ENCODE measurements around the gene LRP3.

DNA sequence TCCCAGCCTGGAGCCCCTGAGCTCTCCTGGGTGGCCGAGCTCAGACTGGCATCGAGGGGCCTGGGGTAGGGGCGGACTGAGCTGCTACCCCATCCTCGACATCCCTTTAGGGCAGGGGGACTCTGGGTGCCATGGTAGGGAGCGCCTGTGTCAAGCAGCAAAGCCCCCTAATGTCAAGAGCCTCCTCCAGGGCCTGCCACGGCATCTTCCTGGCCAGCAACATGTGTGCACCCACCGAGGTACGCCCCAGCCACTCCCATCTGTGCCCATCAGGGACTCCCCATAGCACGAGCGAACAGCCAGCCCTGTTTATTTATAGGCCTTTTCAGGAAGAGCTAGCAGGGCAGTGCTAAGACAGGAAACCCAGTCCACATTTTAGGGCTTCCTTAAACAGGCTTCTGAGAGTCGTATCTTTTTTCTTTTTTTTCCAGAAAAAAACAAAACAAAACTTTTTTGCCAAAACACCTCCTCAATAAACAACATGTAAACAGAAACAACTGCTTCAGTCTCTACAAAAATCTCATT lies 14.3 kb downstream of the LRP3 start:
- no peak for TF ChIP-seq YY1 (IDR thresholded peaks at IDR 0.05; ENCODE audit: insufficient read depth, insufficient read length)
- no peak for TF ChIP-seq SUZ12 (IDR thresholded peaks at IDR 0.05; ENCODE audit: extremely low read depth, insufficient read depth, insufficient read length)
